PC-9 (cell line): Measurements from ENCODE around the gene GRN. TPM values are rescaled to one million over a fixed set of nuclear protein-coding genes. Genes with fewer than 3 reads are reported as not detected.
"Not testable (repeated sequence)": the region's sequence is repeated elsewhere in the genome, so short reads cannot be mapped to it uniquely, and the experiment has no call there.

Experiments used
- BruUV-seq: library from RNA; stranded (reverse); fragments of 400-500 nt; replicated peaks from 2 replicates; lab custom pipeline; 2021; lab: Mats Ljungman, UMichigan
- CTCF ChIA-PET: fragments of 300-600 bp; sonication (Branson Sonifier 250); formaldehyde crosslinking; loops from one replicate; lab custom pipeline; 2022; ENCODE audit warnings: antibody characterized with exemption; lab: Charles Lee
- POLR2A ChIA-PET: fragments of 300-600 bp; sonication (Branson Sonifier 250); formaldehyde crosslinking; loops from one replicate; lab custom pipeline; 2022; ENCODE audit warnings: antibody characterized with exemption; ENCODE audit not compliant: unreplicated experiment; lab: Charles Lee
- DNase-seq, 2 experiments: peaks; one replicate each; pipeline versions ENCODE4 v3.0.0 to v3.0.0-alpha.2; 2015 to 2022; ENCODE audit warnings: mixed read lengths in 1 of 2
- H2AFZ ChIP-seq: fragments of 200-600 bp; sonication (generic); 2 replicates; pipeline ENCODE4 v1.8.1; 2017; ENCODE audit warnings: antibody characterized with exemption
- H3F3A ChIP-seq: fragments of 200-600 bp; sonication (generic); 2 replicates; pipeline ENCODE4 v1.8.1; 2017; ENCODE audit warnings: antibody characterized with exemption, mild to moderate bottlenecking, low read depth; ENCODE audit not compliant: insufficient read depth
- H3K27ac ChIP-seq: fragments of 200-600 bp; sonication (generic); 2 replicates; pipeline ENCODE4 v1.6.1; 2016; ENCODE audit warnings: mixed run types
- H3K27me3 ChIP-seq: fragments of 200-600 bp; sonication (generic); 2 replicates; pipeline ENCODE4 v1.6.1; 2016; ENCODE audit warnings: low read depth, mixed run types; ENCODE audit not compliant: insufficient read depth
- H3K36me3 ChIP-seq: fragments of 200-600 bp; sonication (generic); 2 replicates; pipeline ENCODE4 v1.6.1; 2016; ENCODE audit warnings: low read depth, mixed run types
- H3K4me1 ChIP-seq: fragments of 200-600 bp; sonication (generic); replicated peaks from 2 replicates; pipeline ENCODE4 v1.6.1; 2016; ENCODE audit warnings: mixed run types; ENCODE audit not compliant: insufficient read depth
- H3K4me2 ChIP-seq: fragments of 200-600 bp; sonication (generic); 2 replicates; pipeline ENCODE4 v1.6.1; 2017; ENCODE audit warnings: mixed run types
- H3K4me3 ChIP-seq: fragments of 200-600 bp; sonication (generic); 2 replicates; pipeline ENCODE4 v1.6.1; 2016; ENCODE audit warnings: mixed run types
- H3K79me2 ChIP-seq: fragments of 200-600 bp; sonication (generic); 2 replicates; pipeline ENCODE4 v1.6.1; 2017; ENCODE audit warnings: low read depth, mixed run types
- H3K9me2 ChIP-seq: fragments of 200-600 bp; sonication (generic); 2 replicates; pipeline ENCODE4 v1.8.1; 2017; ENCODE audit warnings: mild to moderate bottlenecking; ENCODE audit not compliant: insufficient read depth
- H3K9me3 ChIP-seq: fragments of 200-600 bp; sonication (generic); 2 replicates; pipeline ENCODE4 v1.8.1; 2016; ENCODE audit warnings: low read depth; ENCODE audit not compliant: insufficient read depth
- H4K20me1 ChIP-seq: fragments of 200-600 bp; sonication (generic); 2 replicates; pipeline ENCODE4 v1.8.1; 2017; ENCODE audit not compliant: insufficient read depth
- CTCF ChIP-seq: fragments of 200-600 bp; sonication (generic); conservative IDR thresholded peaks from 2 replicates; pipeline ENCODE4 v1.6.1; 2017; ENCODE audit warnings: mixed run types, antibody characterized with exemption, mild to moderate bottlenecking, moderate library complexity
- EZH2 ChIP-seq: fragments of 200-600 bp; sonication (generic); IDR thresholded peaks from 2 replicates; pipeline ENCODE4 v1.8.0; 2017; ENCODE audit warnings: antibody characterized with exemption, low read depth
- intact Hi-C: fragments of 100-400 bp; cut with micrococcal nuclease; formaldehyde crosslinking; loops from one replicate; pipeline ENCODE4 v1.10.0; 2022; ENCODE audit not compliant: unreplicated experiment
- total RNA-seq: library from RNA; stranded (reverse); gene quantifications from 2 replicates; pipeline ENCODE4 v1.2.3, GENCODE V29; 2021

GRN gene
- total RNA-seq, 1 experiment from 2014 or later, result 226 TPM

GRCh38 chr17:44362949-44363612, 18.0 kb downstream of the GRN start:
- Histone ChIP-seq H3K4me2 (peak overlapping the region; percentile 89), H3K36me3 (no peaks in the 10 kb centered on the region), H3K27ac (no peak overlapping the region), H3K4me1 (no peaks in the 10 kb centered on the region), H3K9me3 (no peaks in the 10 kb centered on the region), H3F3A (peaks cover 5% of the 10 kb centered on the region; the same call in 1 of the 2 replicates), H3K79me2 (no peaks in the 10 kb centered on the region), H4K20me1 (no peaks in the 10 kb centered on the region), H3K4me3 (peak overlapping the region; percentile 66), H3K27me3 (peaks cover 18% of the 10 kb centered on the region; the same call in 1 of the 2 replicates), H2AFZ (peak overlapping the region; percentile 93), H3K9me2 (no peaks in the 10 kb centered on the region)
- ChIA-PET POLR2A (interaction anchor here (0.5 to 0.7 kb wide), 4 partner anchors 31 to 522 kb away, joined by 3 to 13 read pairs (median 9); no protein-coding TSS in a partner anchor), CTCF (interaction anchor here (0.5 to 0.6 kb wide), 5 partner anchors 22 to 498 kb away, joined by 3 to 12 read pairs (median 4); no protein-coding TSS in a partner anchor)
- no TSS peak for BruUV-seq
- intact Hi-C loops, result no loop called here
- TF ChIP-seq CTCF (no peak), EZH2 (no peak)
- DNase-seq, result no peak

GRCh38 chr17:44363613-44364159, 18.6 kb downstream of the GRN start, which contains the start of gene FAM171A2:
Gene FAM171A2 (minus strand): TSS chr17:44363853. CDS start chr17:44363714, 139 bp downstream.
- Histone ChIP-seq H3K4me3 (peak within 1 kb of the TSS; percentile 66), H3K27me3 (peaks cover 18% of the 10 kb centered on the region; the same call in 1 of the 2 replicates), H3K4me1 (no peaks in the 10 kb centered on the region), H2AFZ (peak within 1 kb of the TSS; percentile 93), H3K36me3 (no peaks in the 10 kb centered on the region), H3K9me2 (no peaks in the 10 kb centered on the region), H3K9me3 (no peaks in the 10 kb centered on the region), H4K20me1 (no peaks in the 10 kb centered on the region), H3K4me2 (peak within 1 kb of the TSS; percentile 89), H3K79me2 (no peaks in the 10 kb centered on the region), H3F3A (peaks cover 5% of the 10 kb centered on the region; the same call in 1 of the 2 replicates), H3K27ac (no peak within 1 kb of the TSS)
- no TSS peak for BruUV-seq
- ChIA-PET POLR2A (interaction anchor here (0.6 to 0.7 kb wide), 2 partner anchors 412 to 523 kb away, joined by 3 to 13 read pairs; no protein-coding TSS in a partner anchor), CTCF (interaction anchor here (0.6 kb wide), 2 partner anchors 98 to 498 kb away, joined by 3 to 4 read pairs; no protein-coding TSS in a partner anchor)
- no peak for TF ChIP-seq EZH2
- peak; percentile 59; the same call in 1 of the 2 replicates for TF ChIP-seq CTCF
- DNase-seq, result peak in 1 of 2 experiments; percentile 61
- intact Hi-C loops, result no loop called here

GRCh38 chr17:44365051-44365450, 19.9 kb downstream of the GRN start:
- H3K4me3 ChIP-seq, DNase-seq, H3K9me3 ChIP-seq, H4K20me1 ChIP-seq, H3K36me3 ChIP-seq, H3F3A ChIP-seq, POLR2A ChIA-PET, H3K4me1 ChIP-seq, intact Hi-C loops, BruUV-seq, H3K9me2 ChIP-seq, H3K79me2 ChIP-seq, H2AFZ ChIP-seq, H3K27ac ChIP-seq, H3K4me2 ChIP-seq: not testable (repeated sequence)
- CTCF ChIA-PET, result interaction anchor here (0.7 to 0.9 kb wide), 2 partner anchors 13 to 428 kb away, joined by 3 to 8 read pairs; no protein-coding TSS in a partner anchor
- peaks cover 18% of the 10 kb centered on the region; the same call in 1 of the 2 replicates for H3K27me3 ChIP-seq
